Measurements from ENCODE around the gene PPOX.
A peak's percentile ranks its signal among the peaks of the same experiment; 100 is the strongest.

PPOX gene

DNA sequence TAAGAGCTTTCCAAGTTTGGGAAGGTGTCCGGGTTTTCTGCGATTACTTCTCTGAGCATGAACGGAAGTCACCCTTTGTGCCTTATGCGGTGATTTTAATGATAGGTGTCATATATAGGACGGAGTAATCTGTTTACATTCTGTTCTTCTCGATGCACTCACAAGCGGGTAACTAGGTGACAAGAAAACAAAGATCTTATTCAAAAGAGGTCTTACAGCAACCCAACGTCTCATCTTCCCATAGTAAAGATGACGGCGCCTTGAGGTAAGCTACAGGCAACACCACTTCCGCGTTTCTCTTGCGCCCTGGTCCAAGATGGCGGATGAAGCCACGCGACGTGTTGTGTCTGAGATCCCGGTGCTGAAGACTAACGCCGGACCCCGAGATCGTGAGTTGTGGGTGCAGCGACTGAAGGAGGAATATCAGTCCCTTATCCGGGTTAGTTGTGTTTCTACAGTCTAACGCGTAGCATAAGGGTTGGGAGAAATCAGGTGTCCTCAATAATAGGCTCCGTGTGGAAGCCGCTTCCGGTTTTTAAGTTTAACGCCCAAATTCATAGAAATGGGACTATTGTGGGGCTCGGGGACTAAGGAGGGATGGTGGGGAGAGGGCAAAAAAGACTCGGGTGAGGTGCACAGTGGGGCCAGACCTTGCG is 12.4 kb upstream of the PPOX start, which contains the start of gene UFC1:
Gene UFC1, plus strand, starts transcription at position 297 of the 656 bp plus-strand sequence. Its CDS starts 20 bp downstream, at position 317.
- DNase-seq (ENCODE audit: low spot score), result peak; percentile 96

DNA sequence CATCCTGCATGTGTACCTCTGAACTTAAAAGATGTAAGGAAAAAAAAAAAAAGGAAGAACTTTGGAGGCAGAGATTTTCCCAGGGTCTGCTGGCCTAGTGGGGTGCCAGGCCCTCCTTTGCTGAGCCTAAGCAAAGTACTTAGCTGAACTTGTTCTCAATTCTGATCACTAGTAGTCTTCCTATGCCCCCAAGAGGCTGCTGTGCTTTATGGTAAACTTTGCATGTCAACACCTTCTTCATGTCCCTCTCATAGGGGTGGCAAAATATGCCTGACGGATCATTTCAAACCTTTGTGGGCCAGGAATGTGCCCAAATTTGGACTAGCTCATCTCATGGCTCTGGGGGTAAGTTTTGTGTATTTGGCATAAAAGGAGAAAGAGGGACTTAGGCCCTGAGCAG is 8.4 kb upstream of the PPOX start:
- DNase-seq (ENCODE audit: low spot score), result no peak

DNA sequence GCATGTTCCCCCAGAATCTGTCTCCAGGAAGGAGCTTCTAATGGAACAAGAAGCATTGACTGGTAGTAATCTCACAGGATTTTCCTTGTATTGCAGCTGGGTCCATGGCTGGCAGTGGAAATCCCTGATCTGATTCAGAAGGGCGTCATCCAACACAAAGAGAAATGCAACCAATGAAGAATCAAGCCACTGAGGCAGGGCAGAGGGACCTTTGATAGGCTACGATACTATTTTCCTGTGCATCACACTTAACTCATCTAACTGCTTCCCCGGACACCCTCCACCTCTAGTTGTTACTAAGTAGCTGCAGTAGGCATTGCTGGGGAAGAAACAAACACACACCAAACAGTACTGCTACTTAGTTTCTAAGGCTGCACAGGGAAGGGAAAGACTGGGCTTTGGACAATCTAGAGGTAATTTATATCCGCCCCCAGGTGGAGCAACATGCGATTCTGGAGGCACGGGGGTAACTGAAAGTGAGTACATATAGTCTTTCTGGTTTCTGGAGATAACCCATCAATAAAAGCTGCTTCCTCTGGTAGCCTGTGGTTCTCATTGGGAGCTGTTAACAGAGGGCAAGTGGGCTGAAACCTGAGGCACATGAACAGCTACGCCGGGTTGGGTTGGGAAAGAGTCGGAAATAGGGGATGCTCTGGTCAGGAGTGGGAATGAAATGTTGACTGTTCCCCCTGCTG is 7.8 kb upstream of the PPOX start:
- no peak for DNase-seq (ENCODE audit: low spot score)

DNA sequence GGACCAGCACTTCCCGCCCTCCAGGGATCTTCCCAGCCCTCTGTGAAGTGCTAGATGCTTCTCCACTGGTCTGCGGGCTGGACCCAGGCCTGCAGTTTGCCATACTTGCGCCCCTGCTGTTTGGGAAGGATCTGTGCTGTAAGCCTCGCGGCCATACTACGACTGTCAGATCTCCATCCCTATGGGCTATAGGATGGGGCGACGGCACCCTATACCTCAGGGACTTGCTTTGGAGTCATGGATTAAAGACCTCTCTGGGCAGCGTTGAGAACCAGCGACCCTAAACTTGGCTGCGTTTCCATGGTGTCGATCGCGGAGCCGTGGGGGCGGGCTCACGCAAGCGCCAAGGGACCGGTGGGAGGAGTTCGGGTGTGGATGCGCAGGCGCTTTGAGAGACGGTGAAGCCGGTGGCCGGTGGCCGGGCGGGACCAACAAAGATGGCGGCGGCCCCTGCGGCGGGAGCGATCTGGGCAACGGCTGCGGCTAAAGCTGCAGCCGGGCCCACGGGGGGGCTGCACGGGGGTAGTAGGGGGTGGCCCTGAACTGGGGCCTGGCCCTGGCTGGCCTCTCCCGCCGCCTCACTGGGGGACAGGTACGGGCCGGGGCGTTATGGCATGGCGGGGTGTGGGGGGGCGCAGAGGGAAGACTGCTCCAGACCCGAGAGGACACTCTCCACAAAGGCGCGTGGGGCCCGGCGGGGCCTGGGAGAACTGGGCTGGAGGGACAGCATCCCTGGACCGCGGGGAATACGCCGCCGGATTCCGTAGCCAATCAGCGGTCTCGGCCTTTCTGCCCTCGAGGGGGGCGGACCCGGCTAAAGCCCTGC is 6.9 kb upstream of the PPOX start, which contains the start of gene USP21:
Gene USP21, plus strand, starts transcription at position 414 of the 826 bp plus-strand sequence. CDS start 1,141 bp downstream, outside the sequence.
- DNase-seq (ENCODE audit: low spot score), result peak; percentile 99

DNA sequence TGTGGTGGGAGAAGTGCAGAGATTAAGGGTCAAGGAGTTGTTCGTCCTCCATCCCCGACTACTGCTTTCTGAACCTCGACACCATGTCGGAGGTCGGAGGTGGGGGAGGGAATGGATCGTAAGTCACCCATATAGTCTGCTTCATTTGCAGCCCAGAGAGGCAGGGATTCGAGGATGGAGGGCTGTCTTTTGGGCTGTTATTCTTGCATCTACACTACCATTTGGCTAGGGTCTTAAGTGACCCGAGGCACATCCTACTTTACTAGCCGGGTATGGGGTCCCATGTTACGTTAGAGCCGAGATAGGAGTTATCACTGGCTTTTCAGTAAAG is 6.3 kb upstream of the PPOX start:
- no peak for DNase-seq (ENCODE audit: low spot score)

DNA sequence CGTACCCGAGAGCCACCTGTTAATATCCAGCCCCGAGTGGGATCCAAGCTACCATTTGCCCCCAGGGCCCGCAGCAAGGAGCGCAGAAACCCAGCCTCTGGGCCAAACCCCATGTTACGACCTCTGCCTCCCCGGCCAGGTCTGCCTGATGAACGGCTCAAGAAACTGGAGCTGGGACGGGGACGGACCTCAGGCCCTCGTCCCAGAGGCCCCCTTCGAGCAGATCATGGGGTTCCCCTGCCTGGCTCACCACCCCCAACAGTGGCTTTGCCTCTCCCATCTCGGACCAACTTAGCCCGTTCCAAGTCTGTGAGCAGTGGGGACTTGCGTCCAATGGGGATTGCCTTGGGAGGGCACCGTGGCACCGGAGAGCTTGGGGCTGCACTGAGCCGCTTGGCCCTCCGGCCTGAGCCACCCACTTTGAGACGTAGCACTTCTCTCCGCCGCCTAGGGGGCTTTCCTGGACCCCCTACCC is 5.5 kb upstream of the PPOX start:
- DNase-seq (ENCODE audit: low spot score), result no peak

DNA sequence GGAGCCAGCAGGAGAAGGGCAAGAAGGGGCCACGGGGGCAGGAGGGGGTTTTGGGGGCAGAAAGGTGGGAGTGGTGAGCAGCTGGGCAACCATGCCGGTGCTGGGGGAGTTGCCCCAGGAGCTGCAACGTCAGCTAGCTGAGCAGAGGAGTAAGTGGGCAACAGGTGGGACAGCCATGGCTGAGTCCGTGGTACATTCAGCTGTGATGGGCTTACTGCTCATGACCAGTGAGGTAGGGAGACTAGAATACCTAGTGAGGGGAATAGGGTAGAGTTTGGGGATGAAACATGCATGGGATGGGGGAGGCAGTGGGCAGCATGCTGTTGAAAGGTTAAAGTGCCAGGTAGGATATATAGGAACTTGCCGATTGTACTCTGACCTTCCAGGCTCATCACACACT is 4.6 kb upstream of the PPOX start:
- no peak for DNase-seq (ENCODE audit: low spot score)

DNA sequence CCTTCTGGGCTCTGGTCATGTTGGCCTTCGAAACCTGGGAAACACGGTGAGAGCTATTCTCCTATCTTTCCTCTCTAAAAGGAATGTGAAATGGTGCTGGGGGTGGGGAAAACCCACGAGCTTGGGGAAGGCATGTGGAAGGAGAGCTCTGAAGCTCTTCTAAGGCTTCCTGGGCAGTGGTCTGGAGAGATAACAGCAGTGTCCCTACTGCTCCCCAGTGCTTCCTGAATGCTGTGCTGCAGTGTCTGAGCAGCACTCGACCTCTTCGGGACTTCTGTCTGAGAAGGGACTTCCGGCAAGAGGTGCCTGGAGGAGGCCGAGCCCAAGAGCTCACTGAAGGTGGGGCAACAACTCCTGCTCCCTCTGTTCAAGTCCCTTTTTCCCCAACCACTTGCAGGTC is 4.2 kb upstream of the PPOX start:
- no peak for DNase-seq (ENCODE audit: low spot score)

DNA sequence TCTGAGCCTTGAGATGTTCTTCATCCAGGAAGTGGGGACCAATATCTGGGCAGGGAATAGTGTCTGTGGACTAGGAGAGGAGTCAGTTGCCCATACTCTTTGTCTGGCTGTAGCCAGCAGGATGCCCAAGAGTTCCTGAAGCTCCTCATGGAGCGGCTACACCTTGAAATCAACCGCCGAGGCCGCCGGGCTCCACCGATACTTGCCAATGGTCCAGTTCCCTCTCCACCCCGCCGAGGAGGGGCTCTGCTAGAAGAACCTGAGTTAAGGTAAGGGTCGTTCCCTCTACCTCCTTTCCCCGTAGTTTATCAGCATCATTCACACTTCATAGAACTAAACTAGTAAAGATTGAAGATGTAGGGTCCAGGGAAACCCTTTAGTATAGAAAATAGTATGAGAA is 3.4 kb upstream of the PPOX start:
- DNase-seq (ENCODE audit: low spot score), result no peak

DNA sequence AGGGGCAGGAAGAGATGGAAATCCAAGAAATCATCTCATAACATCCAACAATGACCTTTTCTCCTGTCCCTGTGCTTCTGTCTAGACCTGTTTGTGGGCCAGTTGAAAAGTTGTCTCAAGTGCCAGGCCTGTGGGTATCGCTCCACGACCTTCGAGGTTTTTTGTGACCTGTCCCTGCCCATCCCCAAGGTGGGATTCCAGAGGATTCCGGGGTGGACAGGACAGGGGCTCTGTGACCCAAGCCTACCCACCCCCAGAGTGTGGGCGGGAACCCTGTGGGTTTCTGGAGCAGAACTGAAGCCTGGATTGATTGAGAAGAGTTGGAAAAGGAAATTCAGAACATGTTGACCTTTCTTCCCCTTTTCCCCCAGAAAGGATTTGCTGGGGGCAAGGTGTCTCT is 2.4 kb upstream of the PPOX start:
- DNase-seq (ENCODE audit: low spot score), result no peak

DNA sequence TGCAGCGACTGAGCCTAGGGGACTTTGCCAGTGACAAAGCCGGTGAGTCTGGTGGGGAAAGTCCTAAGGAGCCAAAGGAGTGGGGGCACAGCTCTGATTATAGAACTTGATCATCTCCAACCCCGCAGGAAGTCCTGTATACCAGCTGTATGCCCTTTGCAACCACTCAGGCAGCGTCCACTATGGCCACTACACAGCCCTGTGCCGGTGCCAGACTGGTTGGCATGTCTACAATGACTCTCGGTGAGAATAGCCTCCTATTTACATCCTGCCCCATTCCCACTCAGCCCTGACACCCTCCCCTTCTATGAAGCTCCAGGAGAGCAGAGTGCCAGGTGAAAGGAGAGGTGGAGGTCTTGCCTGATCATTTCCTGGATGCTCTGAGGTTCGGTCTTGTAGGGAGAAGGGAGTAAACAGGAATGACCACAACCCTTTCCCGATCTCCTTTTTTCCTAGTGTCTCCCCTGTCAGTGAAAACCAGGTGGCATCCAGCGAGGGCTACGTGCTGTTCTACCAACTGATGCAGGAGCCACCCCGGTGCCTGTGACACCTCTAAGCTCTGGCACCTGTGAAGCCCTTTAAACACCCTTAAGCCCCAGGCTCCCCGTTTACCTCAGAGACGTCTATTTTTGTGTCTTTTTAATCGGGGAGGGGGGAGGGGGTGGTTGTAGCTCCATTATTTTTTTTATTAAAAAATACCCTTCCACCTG is 1.2 kb upstream of the PPOX start:
- DNase-seq (ENCODE audit: low spot score), result no peak

DNA sequence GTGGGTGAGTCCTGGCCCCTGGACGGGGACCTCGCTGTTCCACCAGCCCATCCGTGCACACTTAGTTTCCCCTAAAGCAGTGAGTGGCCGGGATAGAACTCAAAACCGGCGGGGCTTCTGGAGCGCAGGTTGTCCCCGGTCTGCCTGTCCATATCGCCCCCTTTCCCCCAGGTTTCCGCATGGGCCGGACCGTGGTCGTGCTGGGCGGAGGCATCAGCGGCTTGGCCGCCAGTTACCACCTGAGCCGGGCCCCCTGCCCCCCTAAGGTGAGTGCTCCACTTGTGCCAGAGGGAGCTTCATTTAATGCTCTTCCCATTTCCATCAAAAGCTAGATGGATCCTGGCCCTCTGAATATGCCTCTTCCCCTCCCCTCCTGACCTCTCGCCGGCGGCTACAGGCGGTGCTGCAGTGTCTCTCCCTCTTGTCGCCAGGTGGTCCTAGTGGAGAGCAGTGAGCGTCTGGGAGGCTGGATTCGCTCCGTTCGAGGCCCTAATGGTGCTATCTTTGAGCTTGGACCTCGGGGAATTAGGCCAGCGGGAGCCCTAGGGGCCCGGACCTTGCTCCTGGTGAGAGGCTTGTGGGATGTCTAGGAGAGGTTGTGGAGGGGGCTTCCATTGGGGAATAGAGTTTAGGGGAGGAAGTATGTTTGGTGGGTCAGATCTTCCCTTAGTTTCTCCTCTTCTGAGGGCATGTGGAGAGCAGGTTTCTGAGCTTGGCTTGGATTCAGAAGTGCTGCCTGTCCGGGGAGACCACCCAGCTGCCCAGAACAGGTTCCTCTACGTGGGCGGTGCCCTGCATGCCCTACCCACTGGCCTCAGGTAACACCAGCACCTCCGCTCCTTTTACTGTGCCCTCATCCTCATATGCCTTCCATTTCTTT is 683 bp downstream of the PPOX start:
- DNase-seq (ENCODE audit: low spot score), result no peak

DNA sequence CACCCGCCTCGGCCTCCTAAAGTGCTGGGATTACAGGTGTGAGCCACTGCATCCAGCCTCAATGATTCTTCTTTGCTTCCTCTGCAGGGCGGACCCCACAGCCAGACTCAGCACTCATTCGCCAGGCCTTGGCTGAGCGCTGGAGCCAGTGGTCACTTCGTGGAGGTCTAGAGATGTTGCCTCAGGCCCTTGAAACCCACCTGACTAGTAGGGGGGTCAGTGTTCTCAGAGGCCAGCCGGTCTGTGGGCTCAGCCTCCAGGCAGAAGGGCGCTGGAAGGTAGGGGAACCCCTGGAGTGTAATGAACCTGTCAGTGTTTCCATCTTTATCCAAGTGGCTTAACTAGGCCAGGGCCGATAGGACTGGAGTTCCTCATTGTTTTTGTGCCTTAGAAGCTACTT is 2.7 kb downstream of the PPOX start:
- DNase-seq (ENCODE audit: low spot score), result no peak

DNA sequence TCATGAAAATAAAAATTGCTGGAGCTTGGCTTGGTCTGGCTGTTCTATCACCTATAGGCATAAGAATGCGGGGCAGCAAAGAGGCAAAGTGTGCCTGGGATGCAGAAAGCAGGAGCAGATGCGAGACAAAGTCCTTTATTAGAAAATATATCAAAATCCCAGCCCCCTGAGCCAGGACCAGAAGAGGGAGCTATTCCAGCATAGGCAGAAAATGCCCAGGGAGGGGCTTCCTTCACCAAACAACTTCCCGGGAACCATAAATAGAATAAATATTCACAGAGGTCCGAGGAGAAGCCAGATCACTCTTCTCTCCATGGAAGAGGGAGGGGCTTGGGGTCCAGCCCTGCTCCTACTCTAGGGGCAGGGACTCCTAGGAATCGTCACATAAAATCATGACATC is 5.0 kb downstream of the PPOX start:
- no peak for DNase-seq (ENCODE audit: low spot score)

DNA sequence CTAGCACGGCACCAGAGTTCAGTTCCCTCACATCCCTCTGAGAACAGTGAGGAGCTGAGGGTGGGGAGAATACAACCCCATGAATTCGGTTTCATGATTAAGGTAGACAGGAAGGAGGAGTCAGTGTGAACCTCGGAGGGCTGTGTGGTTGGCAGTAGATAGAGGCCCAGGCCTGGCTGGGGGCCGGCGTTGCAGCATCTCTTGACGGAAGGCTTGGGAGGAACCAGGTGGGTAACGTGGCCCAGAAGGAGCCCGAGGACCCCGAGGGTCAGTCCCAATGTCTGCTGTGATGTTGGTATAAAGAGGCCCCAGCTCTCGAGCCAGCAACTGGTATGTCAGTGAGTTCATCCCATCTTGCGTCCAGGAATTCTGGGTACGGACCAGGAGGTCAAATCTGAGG is 5.5 kb downstream of the PPOX start:
- no peak for DNase-seq (ENCODE audit: low spot score)

DNA sequence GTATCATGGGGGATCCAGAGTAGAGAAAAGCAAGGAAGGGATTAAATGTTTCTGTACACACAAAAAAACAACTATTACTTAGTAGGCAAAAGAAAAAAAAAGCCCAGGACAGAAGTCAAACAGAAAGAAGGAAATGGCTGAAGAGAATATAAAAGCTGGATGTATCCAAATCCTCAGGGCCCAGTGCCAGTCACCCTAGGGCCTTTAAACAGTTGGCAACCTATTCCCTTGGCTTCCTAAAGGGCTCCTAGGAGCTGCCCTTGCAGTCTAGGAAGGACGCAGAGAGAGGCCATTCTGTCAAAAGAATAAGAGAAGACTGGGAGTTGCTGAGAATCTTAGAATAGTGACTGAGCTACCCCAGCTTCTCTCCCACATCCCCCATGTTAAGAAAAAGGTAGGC is 6.1 kb downstream of the PPOX start:
- DNase-seq (ENCODE audit: low spot score), result no peak

DNA sequence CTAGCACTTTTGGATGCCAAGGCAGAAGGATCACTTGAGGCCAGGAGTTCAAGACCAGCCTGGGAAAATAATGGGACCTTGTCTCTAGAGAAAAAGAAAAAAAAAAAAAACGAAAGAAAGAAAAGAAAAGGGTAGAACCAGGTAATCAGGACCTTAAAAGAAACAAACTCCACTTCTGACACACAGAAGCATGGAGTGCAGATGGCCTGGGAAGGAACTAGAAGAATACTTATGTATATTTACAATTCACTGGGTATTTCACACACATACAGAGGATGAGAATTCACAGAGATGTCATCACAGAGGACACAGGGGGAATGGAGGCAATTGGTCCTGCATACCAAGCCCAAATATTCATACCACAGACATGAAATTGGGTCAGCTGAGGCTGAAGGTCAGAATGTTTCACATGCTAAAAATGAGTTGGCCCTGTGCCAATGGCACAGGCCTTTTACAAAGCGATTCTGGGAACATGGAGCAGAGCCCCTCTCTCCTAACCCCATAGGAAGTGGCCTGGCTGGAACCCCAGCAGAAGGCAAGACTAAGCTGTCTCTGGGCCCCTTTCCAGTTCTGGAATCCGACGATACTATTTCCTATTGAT is 6.7 kb downstream of the PPOX start:
- no peak for DNase-seq (ENCODE audit: low spot score)

DNA sequence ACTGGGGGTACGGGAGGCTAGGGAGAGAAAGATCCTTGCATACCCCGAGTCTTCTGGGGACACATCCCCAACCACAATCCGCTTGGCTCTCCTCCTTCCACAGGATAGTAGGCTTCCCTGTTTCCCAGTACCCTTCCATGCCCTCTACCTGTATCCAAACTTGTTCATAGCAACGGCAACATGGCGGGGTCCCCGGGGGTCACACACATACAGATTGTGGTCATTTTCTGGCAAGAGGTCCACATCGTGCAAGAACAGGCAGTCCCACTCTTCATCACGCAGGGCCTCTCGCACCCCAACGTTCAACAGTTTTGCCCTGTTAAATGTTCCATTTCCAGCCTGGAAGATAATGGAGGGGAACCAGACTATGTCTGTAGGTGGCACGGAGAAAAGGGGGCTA is 7.5 kb downstream of the PPOX start:
- DNase-seq (ENCODE audit: low spot score), result no peak

DNA sequence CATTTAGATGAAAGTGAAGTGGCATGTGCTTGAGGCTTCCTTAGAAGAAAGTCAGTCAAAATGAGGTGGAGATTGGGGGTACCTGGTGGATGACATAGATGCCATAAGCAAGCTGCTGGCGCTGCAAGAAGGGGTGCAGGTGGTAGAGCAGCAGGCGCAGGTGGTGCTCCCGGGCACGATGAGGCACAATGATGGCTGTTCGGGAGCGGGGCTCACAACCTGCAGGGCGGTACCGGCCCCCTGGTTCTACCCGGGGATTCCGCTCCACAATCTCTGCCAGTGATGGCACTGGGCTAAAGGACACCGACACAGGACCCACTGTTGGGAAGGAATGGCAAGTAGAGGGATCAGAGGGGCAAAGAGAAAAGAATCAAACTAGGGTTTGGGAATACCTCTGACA is 8.7 kb downstream of the PPOX start:
- no peak for DNase-seq (ENCODE audit: low spot score)

DNA sequence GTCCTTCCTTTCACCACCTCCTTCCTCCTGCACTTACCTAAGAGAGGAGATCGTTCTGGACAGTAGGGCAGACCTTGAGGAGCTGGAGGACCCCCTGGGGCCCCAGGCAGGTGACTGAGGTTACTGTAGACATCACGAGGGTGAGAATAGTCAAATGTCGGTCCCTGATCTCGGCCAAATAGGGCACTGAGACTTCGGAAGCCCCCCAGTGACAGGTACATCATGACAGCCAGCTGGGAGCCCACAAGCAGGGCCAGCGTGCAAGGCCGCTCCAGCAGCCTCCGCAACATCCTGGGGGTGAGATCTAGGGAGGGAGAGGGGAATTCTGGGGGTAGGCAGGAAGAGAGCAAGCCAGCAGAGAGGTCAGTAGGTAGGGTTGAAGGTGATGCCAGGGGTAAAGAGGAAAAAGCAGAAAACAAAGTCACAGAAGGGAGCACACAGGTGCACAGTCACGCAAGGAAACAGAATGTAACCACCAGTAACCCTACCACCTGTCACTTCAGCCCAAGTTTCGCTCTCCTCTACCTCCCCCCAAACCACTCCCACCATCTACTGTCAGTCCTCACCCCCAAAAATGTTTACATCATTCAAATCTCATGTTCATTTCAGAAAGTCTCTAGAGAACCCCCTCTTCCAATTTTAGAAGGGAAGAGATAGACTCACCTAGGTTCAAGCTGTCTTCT is 9.7 kb downstream of the PPOX start:
- DNase-seq (ENCODE audit: low spot score), result no peak
